Endodermal cell (in vitro differentiated cells): ENCODE measurements around the gene SRGAP2. TPM values are rescaled to one million over a fixed set of nuclear protein-coding genes. Genes with fewer than 3 reads are reported as not detected.
"Not testable (repeated sequence)": the region's sequence is repeated elsewhere in the genome, so short reads cannot be mapped to it uniquely, and the experiment has no call there.

Source experiments
- DNase-seq: peaks from one replicate; pipeline ENCODE4 v3.0.0-alpha.2; 2017
- H3K27ac ChIP-seq: 2 replicates; pipeline ENCODE4 v1.5.1; 2013; ENCODE audit warnings: mild to moderate bottlenecking, low read depth, low read length, moderate library complexity
- H3K27me3 ChIP-seq: 2 replicates; pipeline ENCODE4 v1.6.1; 2013; ENCODE audit warnings: mild to moderate bottlenecking, low read length, moderate library complexity; ENCODE audit not compliant: insufficient read depth, control insufficient read depth, poor library complexity, severe bottlenecking
- H3K36me3 ChIP-seq: 2 replicates; pipeline ENCODE4 v1.7.0; 2013; ENCODE audit warnings: mild to moderate bottlenecking, low read length, moderate library complexity; ENCODE audit not compliant: control insufficient read depth, insufficient read depth
- H3K4me1 ChIP-seq: one replicate; pipeline ENCODE4 v1.7.0; 2013; ENCODE audit warnings: low read length; ENCODE audit not compliant: control insufficient read depth, insufficient read depth
- H3K4me3 ChIP-seq: 2 replicates; pipeline ENCODE4 v1.5.1; 2013; ENCODE audit warnings: mild to moderate bottlenecking, low read length, moderate library complexity
- H3K9ac ChIP-seq: 2 replicates; pipeline ENCODE4 v1.6.1; 2013; ENCODE audit warnings: mild to moderate bottlenecking, low read length, moderate library complexity; ENCODE audit not compliant: poor library complexity, severe bottlenecking; ENCODE audit errors: extremely low read depth
- H3K9me3 ChIP-seq: 2 replicates; pipeline ENCODE4 v1.6.1; 2013; ENCODE audit warnings: mild to moderate bottlenecking, low read length, moderate library complexity; ENCODE audit not compliant: control insufficient read depth
- H3K27ac Mint-ChIP-seq: 2 replicates; pipeline ENCODE4 v1.8.0; 2020; ENCODE audit warnings: mixed read lengths
- H3K27me3 Mint-ChIP-seq: 2 replicates; pipeline ENCODE4 v1.8.0; 2021; ENCODE audit warnings: mild to moderate bottlenecking, mixed read lengths; ENCODE audit not compliant: insufficient read depth
- H3K36me3 Mint-ChIP-seq: 2 replicates; pipeline ENCODE4 v1.8.0; 2020; ENCODE audit warnings: low read depth, mixed read lengths
- H3K4me1 Mint-ChIP-seq: 2 replicates; pipeline ENCODE4 v1.8.0; 2020; ENCODE audit warnings: mixed read lengths
- H3K4me3 Mint-ChIP-seq: 2 replicates; pipeline ENCODE4 v1.8.0; 2020; ENCODE audit warnings: mild to moderate bottlenecking, moderate library complexity, mixed read lengths
- H3K9me3 Mint-ChIP-seq: 2 replicates; pipeline ENCODE4 v1.8.0; 2020; ENCODE audit warnings: mild to moderate bottlenecking, mixed read lengths
- WGBS, 2 experiments: methylation state at CpG; one replicate each; pipeline versions ENCODE4 v1.1.5 to v1.1.7; 2013; ENCODE audit warnings: missing lambda C conversion rate in 2 of 2, mixed read lengths in 1 of 2; ENCODE audit not compliant: insufficient coverage in 1 of 2, insufficient read length in 1 of 2; 5-methylcytosine and 5-hydroxymethylcytosine counted together
- total RNA-seq, 2 donors: library from RNA; stranded (reverse); fragmentation: NEBNext Ultra II Directional in 1 of 2; extraction: Animal tissue kit (Norgen Biotek cat#: 25700) in 1 of 2; gene quantifications; 2 replicates in 1 of 2; 3 replicates in 1 of 2; pipeline ENCODE4 v1.2.1, GENCODE V29; 2021

The SRGAP2 gene
- total RNA-seq, 2 donors from 2014 or later, result 112 to 131 TPM

DNA sequence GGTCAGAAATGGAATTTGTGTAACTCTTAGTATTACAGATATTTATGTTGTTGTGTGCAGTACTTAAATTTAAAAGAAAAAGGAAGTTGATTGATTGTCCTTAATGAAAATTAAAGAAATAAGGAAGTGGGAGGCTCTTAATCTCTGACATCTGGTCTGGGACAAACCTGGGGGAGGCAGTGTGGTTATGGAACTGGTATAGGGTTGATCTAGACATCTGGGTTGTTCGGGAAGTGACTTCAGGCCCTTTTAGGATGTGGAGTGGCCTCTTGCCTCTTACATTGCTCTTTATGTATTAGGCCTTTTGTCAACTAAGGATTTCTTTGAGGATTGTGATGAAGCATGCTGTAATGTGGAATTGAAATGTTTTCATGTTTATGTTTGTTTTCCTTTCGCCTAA, 15.4 kb downstream of the SRGAP2 start:
- not testable (repeated sequence) for H3K36me3 Mint-ChIP-seq, H3K4me3 ChIP-seq, H3K27ac Mint-ChIP-seq, H3K27me3 Mint-ChIP-seq, H3K9me3 ChIP-seq, DNase-seq, H3K9ac ChIP-seq, H3K4me3 Mint-ChIP-seq, H3K9me3 Mint-ChIP-seq, H3K27ac ChIP-seq, H3K4me1 Mint-ChIP-seq, H3K36me3 ChIP-seq, H3K27me3 ChIP-seq, H3K4me1 ChIP-seq
- WGBS, 2 experiments, result no CpG with 5 or more reads among the region's 2 CpGs

DNA sequence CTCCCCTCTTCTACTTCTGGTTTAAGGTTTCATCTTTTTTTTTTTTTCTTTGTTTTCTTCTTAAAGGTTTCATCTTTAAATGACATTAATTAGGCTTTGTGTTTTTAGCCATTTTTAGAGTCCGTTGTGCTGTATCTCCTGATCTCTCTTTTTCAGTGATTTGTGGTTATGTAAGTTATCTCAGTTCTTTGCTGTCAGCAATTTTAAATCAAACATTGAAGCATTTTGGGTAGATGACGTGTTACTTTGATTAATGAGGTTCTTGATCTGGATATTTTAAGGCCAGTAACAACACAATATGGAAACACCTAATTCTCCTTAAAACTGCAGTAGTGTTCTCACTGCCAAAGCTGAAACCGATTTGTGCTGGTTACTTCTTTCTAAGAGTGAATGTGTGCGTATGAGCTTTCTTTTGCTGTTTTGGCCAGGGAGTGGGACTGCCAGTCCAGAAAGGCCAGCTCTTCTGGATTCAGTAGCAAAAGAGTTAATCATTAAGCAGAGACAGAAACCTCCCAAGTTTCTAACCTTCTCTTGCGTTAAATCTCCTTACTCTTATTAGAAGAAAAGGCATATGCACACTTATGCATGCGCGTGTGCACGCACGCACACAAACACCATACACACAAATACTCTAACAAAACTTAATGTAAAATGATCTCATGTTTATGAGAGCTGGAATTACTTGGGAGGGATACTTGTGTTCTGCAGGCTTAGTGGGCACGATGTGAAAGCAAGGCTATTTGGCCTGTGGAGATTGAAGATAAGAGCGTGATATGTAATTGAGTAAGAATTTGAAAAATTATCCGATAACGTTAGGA, 16.4 kb downstream of the SRGAP2 start:
- not testable (repeated sequence) for H3K27ac Mint-ChIP-seq, H3K4me3 Mint-ChIP-seq, H3K9me3 ChIP-seq, H3K27me3 ChIP-seq, DNase-seq, H3K27ac ChIP-seq, H3K36me3 Mint-ChIP-seq, H3K36me3 ChIP-seq, H3K4me3 ChIP-seq, H3K9ac ChIP-seq, H3K27me3 Mint-ChIP-seq, H3K4me1 Mint-ChIP-seq, H3K4me1 ChIP-seq, H3K9me3 Mint-ChIP-seq
- 92% methylated on average over 2 of the region's 13 CpGs; no CpG with 5 or more reads in 1 of the 2 experiments for WGBS, 2 experiments

DNA sequence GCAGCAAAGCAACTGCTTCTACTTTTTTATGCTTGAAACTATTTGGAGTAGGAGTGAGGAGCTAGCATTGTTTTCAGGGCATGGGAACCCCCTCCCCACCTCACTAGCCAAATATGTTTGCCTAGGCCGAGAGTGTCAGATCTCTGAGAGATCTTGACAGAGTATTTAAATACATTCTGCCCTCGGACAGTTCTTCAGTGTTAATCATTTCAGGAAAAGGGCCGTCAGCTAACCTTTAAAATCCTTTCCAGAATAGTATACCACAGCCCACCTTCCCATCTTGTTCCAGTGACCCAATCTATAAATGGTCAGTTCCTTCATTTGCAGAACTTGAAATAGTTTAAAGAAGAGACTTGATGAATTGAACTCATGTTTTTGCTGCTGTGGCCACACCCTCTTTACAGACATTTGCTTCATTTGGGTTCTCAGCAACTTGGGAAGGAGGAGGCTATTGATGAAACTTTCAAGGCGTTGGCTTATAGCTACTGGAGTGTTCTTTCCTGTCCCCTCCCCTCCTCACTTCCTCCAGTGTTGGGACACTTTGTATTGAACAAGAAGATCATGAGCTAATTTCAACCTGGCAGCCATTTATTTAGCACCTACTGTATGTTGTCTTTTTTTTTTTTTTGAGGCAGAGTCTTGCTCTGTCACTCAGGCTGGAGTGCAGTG, 17.1 kb downstream of the SRGAP2 start:
- 86% methylated on average over 3 of the region's 4 CpGs; no CpG with 5 or more reads in 1 of the 2 experiments for WGBS, 2 experiments
- H3K9me3 Mint-ChIP-seq, H3K4me1 Mint-ChIP-seq: not testable (repeated sequence)

DNA sequence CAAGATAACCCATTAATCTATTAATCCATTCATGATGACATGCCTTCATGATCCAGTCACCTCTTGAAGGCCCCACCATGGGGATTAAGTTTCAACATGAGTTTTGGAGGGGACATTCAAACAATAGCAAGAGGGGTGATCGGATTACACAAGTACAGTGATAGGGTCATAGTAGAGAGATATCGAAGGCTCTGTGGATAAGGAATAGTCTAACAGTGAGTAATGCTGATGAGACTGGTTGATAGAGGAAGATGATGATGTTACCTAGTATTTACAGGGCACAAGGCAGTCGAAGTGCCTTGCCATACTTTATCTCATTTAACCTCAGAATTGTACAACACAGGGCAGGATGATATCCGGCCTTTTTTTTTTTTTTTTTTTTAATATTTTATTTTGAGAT, 18.2 kb downstream of the SRGAP2 start:
- not testable (repeated sequence) for H3K36me3 Mint-ChIP-seq, H3K4me1 Mint-ChIP-seq, H3K27me3 ChIP-seq, H3K4me1 ChIP-seq, H3K4me3 Mint-ChIP-seq, H3K9ac ChIP-seq, H3K27me3 Mint-ChIP-seq, H3K4me3 ChIP-seq, DNase-seq, H3K9me3 Mint-ChIP-seq, H3K36me3 ChIP-seq, H3K9me3 ChIP-seq, H3K27ac ChIP-seq, H3K27ac Mint-ChIP-seq
- WGBS, 2 experiments, result no CpG with 5 or more reads among the region's 4 CpGs

More for the DNA sequence above, 17.1 kb downstream of the SRGAP2 start:
- not testable (repeated sequence) for H3K4me3 Mint-ChIP-seq, H3K27me3 Mint-ChIP-seq, H3K9ac ChIP-seq, H3K36me3 Mint-ChIP-seq, H3K4me3 ChIP-seq, H3K9me3 ChIP-seq, H3K27ac ChIP-seq, H3K27ac Mint-ChIP-seq, H3K36me3 ChIP-seq, DNase-seq, H3K4me1 ChIP-seq, H3K27me3 ChIP-seq

DNA sequence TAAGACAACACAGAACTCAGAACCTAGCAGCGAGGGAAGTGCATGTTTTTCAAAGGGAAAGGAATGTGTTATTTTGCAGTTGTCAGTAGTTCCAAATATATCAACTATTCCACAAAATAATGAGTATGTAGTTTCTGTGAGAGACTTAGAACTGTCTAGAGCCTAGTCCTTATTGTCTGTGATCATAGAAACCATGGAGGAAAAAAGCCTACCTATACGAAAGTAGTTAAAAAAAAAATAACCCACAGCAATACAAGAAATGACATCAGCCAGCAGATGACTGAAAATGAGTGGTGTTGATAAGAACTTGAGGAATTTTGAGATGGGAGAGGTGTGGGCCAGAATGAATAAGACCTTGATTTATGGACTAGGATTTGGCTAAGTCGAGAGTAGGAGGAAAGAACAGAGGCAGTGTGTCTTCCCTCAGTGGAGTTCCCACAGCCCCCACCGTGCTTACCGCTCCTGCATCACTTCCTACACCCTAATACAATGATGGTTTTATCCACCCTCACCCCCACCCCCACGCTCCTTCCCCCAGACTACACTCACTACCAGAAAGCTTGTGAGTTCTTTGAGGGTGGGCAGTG, 20.9 kb downstream of the SRGAP2 start:
- 100% methylated on average over 1 of the region's 6 CpGs; no CpG with 5 or more reads in 1 of the 2 experiments for WGBS, 2 experiments
- not testable (repeated sequence) for H3K36me3 ChIP-seq, H3K27me3 Mint-ChIP-seq, H3K4me1 ChIP-seq, H3K9ac ChIP-seq, DNase-seq, H3K4me3 Mint-ChIP-seq, H3K4me1 Mint-ChIP-seq, H3K4me3 ChIP-seq, H3K36me3 Mint-ChIP-seq, H3K27ac Mint-ChIP-seq, H3K9me3 ChIP-seq, H3K27me3 ChIP-seq, H3K9me3 Mint-ChIP-seq, H3K27ac ChIP-seq

DNA sequence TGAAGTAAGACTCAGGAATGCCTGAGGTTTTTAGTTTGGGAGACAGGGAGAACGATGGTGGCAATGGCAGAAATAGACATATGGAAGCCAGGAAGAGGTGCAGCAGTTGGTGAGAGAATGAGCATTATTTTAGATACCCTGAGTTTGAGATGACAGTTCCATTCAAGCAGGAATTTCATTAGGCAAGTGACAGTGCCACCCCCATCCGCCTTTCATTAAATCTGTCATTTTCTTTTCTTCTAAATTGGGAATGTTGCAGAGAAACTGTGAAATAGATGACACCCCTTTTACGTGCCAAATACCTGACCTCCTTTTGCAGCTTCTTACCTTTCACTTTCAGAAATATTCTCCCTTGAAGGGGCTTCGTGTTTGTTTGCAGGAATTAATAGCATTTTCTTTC, 22.0 kb downstream of the SRGAP2 start:
- H3K27ac ChIP-seq, H3K9ac ChIP-seq, DNase-seq, H3K36me3 ChIP-seq, H3K9me3 ChIP-seq, H3K4me1 ChIP-seq, H3K4me3 ChIP-seq, H3K27me3 ChIP-seq, H3K27me3 Mint-ChIP-seq, H3K4me1 Mint-ChIP-seq, H3K9me3 Mint-ChIP-seq, H3K4me3 Mint-ChIP-seq, H3K27ac Mint-ChIP-seq, H3K36me3 Mint-ChIP-seq: not testable (repeated sequence)
- 94% methylated on average over 2 of the region's 4 CpGs; no CpG with 5 or more reads in 1 of the 2 experiments for WGBS, 2 experiments
